ENCODE measurements around the gene SCAPER.
"Not testable (repeated sequence)": the region's sequence is repeated elsewhere in the genome, so short reads cannot be mapped to it uniquely, and the experiment has no call there.

Gene SCAPER

GRCh38 chr15:76309601-76310330 lies 595.4 kb downstream of the SCAPER start:
- DNase-seq = no peak

GRCh38 chr15:76303909-76304308 lies 601.2 kb downstream of the SCAPER start:
- no peak for DNase-seq

GRCh38 chr15:76299786-76300185 lies 605.4 kb downstream of the SCAPER start:
- no peak for DNase-seq

GRCh38 chr15:76298986-76299385 lies 606.2 kb downstream of the SCAPER start:
- no peak for DNase-seq

GRCh38 chr15:76297951-76298350 lies 607.2 kb downstream of the SCAPER start:
- not testable (repeated sequence) for DNase-seq

Data from right forelimb (tissue), 1 donor.